H9 (cell line): ENCODE results near the gene SSBP2. TPM values are rescaled to one million over a fixed set of nuclear protein-coding genes. Genes with fewer than 3 reads are reported as not detected.

Source experiments
- DNase-seq: peaks from one replicate; pipeline ENCODE4 v3.0.0-alpha.2; 2017
- H2AFZ ChIP-seq: one replicate; pipeline ENCODE4 v1.6.1; 2013; ENCODE audit warnings: mild to moderate bottlenecking, low read length, control low read depth, moderate library complexity
- H2AK5ac ChIP-seq: 2 replicates; pipeline ENCODE4 v1.6.1; 2013; ENCODE audit warnings: low read length, control low read depth, mixed read lengths; ENCODE audit not compliant: insufficient read length
- H2BK120ac ChIP-seq: one replicate; pipeline ENCODE4 v1.6.1; 2013; ENCODE audit warnings: low read depth, mild to moderate bottlenecking, low read length, control low read depth, inconsistent platforms; ENCODE audit not compliant: poor library complexity, severe bottlenecking
- H2BK12ac ChIP-seq: 2 replicates; pipeline ENCODE4 v1.6.1; 2013; ENCODE audit warnings: low read length, control low read depth, mixed read lengths, low read depth; ENCODE audit not compliant: insufficient read length
- H2BK15ac ChIP-seq: 2 replicates; pipeline ENCODE4 v1.6.1; 2013; ENCODE audit warnings: low read depth, low read length, control low read depth
- H2BK20ac ChIP-seq: one replicate; pipeline ENCODE4 v1.6.1; 2013; ENCODE audit warnings: low read depth, mild to moderate bottlenecking, low read length, control low read depth, inconsistent platforms; ENCODE audit not compliant: poor library complexity, severe bottlenecking
- H2BK5ac ChIP-seq: 2 replicates; pipeline ENCODE4 v1.6.1; 2013; ENCODE audit warnings: low read length, control low read depth, mixed read lengths; ENCODE audit not compliant: insufficient read length
- H3K14ac ChIP-seq: 2 replicates; pipeline ENCODE4 v1.6.1; 2013; ENCODE audit warnings: low read length, control low read depth; ENCODE audit not compliant: insufficient read depth
- H3K18ac ChIP-seq: 2 replicates; pipeline ENCODE4 v1.6.1; 2013; ENCODE audit warnings: low read depth, mild to moderate bottlenecking, mixed read lengths, low read length, control low read depth; ENCODE audit not compliant: insufficient read length
- H3K23ac ChIP-seq: 2 replicates; pipeline ENCODE4 v1.6.1; 2013; ENCODE audit warnings: low read length, control low read depth, mixed read lengths, low read depth; ENCODE audit not compliant: insufficient read length
- H3K23me2 ChIP-seq: 2 replicates; pipeline ENCODE4 v1.6.1; 2013; ENCODE audit warnings: low read depth, mild to moderate bottlenecking, mixed read lengths, low read length, control low read depth; ENCODE audit not compliant: insufficient read length, poor library complexity, severe bottlenecking
- H3K27ac ChIP-seq: 2 replicates; pipeline ENCODE4 v1.5.1; 2013; ENCODE audit warnings: low read length, control low read depth, mixed read lengths, low read depth; ENCODE audit not compliant: insufficient read length
- H3K27me3 ChIP-seq: 2 replicates; pipeline ENCODE4 v1.6.1; 2013; ENCODE audit warnings: low read length, control low read depth, inconsistent platforms; ENCODE audit not compliant: insufficient read depth
- H3K4ac ChIP-seq: 2 replicates; pipeline ENCODE4 v1.6.1; 2013; ENCODE audit warnings: low read depth, mild to moderate bottlenecking, control low read depth, inconsistent platforms, low read length, moderate library complexity
- H3K4me1 ChIP-seq: 2 replicates; pipeline ENCODE4 v1.6.1; 2013; ENCODE audit warnings: low read length, control low read depth, inconsistent platforms; ENCODE audit not compliant: insufficient read depth
- H3K4me2 ChIP-seq: 2 replicates; pipeline ENCODE4 v1.6.1; 2013; ENCODE audit warnings: low read length, control low read depth, mixed read lengths; ENCODE audit not compliant: insufficient read length, insufficient read depth
- H3K56ac ChIP-seq: 2 replicates; pipeline ENCODE4 v1.6.1; 2013; ENCODE audit warnings: low read depth, mild to moderate bottlenecking, mixed read lengths, low read length, control low read depth; ENCODE audit not compliant: insufficient read length
- H3K79me1 ChIP-seq: 2 replicates; pipeline ENCODE4 v1.6.1; 2013; ENCODE audit warnings: low read depth, mild to moderate bottlenecking, moderate library complexity, low read length, control low read depth, inconsistent platforms; ENCODE audit not compliant: insufficient read depth, poor library complexity, severe bottlenecking
- H3K79me2 ChIP-seq: 2 replicates; pipeline ENCODE4 v1.6.1; 2013; ENCODE audit warnings: low read length, control low read depth, inconsistent platforms; ENCODE audit not compliant: insufficient read depth
- H3K9ac ChIP-seq: 2 replicates; pipeline ENCODE4 v1.6.1; 2013; ENCODE audit warnings: low read length, control low read depth, mixed read lengths; ENCODE audit not compliant: insufficient read length; ENCODE audit errors: extremely low read depth
- H3K9me3 ChIP-seq: one replicate; pipeline ENCODE4 v1.6.1; 2013; ENCODE audit warnings: low read depth, low read length, inconsistent platforms; ENCODE audit not compliant: control insufficient read depth
- H3T11ph ChIP-seq: one replicate; pipeline ENCODE4 v1.6.1; 2013; ENCODE audit warnings: mild to moderate bottlenecking, low read length, control low read depth, inconsistent platforms
- H4K20me1 ChIP-seq: one replicate; pipeline ENCODE4 v1.6.1; 2013; ENCODE audit not compliant: control insufficient read depth, insufficient read length, insufficient read depth
- H4K5ac ChIP-seq: 2 replicates; pipeline ENCODE4 v1.6.1; 2013; ENCODE audit warnings: low read depth, mild to moderate bottlenecking, mixed read lengths, low read length, control low read depth; ENCODE audit not compliant: insufficient read length
- H4K8ac ChIP-seq: replicated peaks from 2 replicates; pipeline ENCODE4 v1.6.1; 2013; ENCODE audit warnings: low read length, control low read depth, mixed read lengths, low read depth; ENCODE audit not compliant: insufficient read length
- H4K91ac ChIP-seq: 2 replicates; pipeline ENCODE4 v1.6.1; 2013; ENCODE audit warnings: low read depth, mild to moderate bottlenecking, moderate library complexity, mixed read lengths, low read length, control low read depth; ENCODE audit not compliant: insufficient read length
- H3K27ac Mint-ChIP-seq, 3 experiments: 2 replicates in 2 of 3; 3 replicates in 1 of 3; pipeline ENCODE4 v1.8.0; 2020 to 2021; ENCODE audit warnings: mixed read lengths in 3 of 3, mild to moderate bottlenecking in 1 of 3, moderate library complexity in 1 of 3
- H3K27me3 Mint-ChIP-seq: 2 replicates; pipeline ENCODE4 v1.8.0; 2021; ENCODE audit warnings: low read depth, mild to moderate bottlenecking, moderate library complexity, mixed read lengths
- H3K36me3 Mint-ChIP-seq, 3 experiments: 2 replicates in 2 of 3; 3 replicates in 1 of 3; pipeline ENCODE4 v1.8.0; 2020 to 2021; ENCODE audit warnings: low read depth in 3 of 3, mixed read lengths in 3 of 3; ENCODE audit not compliant: insufficient read depth in 1 of 3
- H3K4me1 Mint-ChIP-seq, 2 experiments: 2 replicates each; pipeline ENCODE4 v1.8.0; 2020; ENCODE audit warnings: mixed read lengths in 2 of 2
- H3K4me3 Mint-ChIP-seq, 2 experiments: 2 replicates in 1 of 2; 3 replicates in 1 of 2; pipeline ENCODE4 v1.8.0; 2020 to 2021; ENCODE audit warnings: mild to moderate bottlenecking in 2 of 2, mixed read lengths in 2 of 2, moderate library complexity in 1 of 2
- H3K9me3 Mint-ChIP-seq, 2 experiments: 2 replicates in 1 of 2; 3 replicates in 1 of 2; pipeline ENCODE4 v1.8.0; 2020; ENCODE audit warnings: mild to moderate bottlenecking in 2 of 2, mixed read lengths in 2 of 2, moderate library complexity in 1 of 2
- CTCF ChIP-seq: fragments of 200-600 bp; sonication (generic); conservative IDR thresholded peaks from 3 replicates; pipeline ENCODE4 v1.8.0; 2021; ENCODE audit warnings: antibody characterized with exemption, mild to moderate bottlenecking
- WGBS: extraction: QIAGEN DNeasy Blood & Tissue Kit; methylation state at CpG from one replicate; pipeline ENCODE4 v1.1.7; 2013; ENCODE audit warnings: missing lambda C conversion rate, low lambda C conversion rate, mixed read lengths; ENCODE audit not compliant: insufficient read length; ENCODE audit errors: extremely low coverage; 5-methylcytosine and 5-hydroxymethylcytosine counted together
- total RNA-seq: library from RNA; stranded (reverse); gene quantifications from 2 replicates; pipeline ENCODE4 v1.2.1, GENCODE V29; 2021

The SSBP2 gene
- total RNA-seq, 1 experiment from 2014 or later, result 35.6 TPM

- no peaks in the 10 kb centered on the region for H3K4me1 ChIP-seq
- no peak overlapping the region for H4K91ac ChIP-seq
- H3K23ac ChIP-seq, result no peak overlapping the region
- no peaks in the 10 kb centered on the region for H3K79me1 ChIP-seq
- no peak overlapping the region for H3K56ac ChIP-seq
- H3K4ac ChIP-seq, result no peak overlapping the region
- H3K14ac ChIP-seq, result no peak overlapping the region
- WGBS, result no CpG with 5 or more reads among the region's 3 CpGs
- H2BK120ac ChIP-seq, result no peak overlapping the region
- H3K18ac ChIP-seq, result no peak overlapping the region
- H3K9me3 ChIP-seq, result no peaks in the 10 kb centered on the region
- peaks cover 3% of the 10 kb centered on the region for H3K23me2 ChIP-seq
- TF ChIP-seq CTCF, result no peak
- no peak overlapping the region for H4K8ac ChIP-seq
- H3K9ac ChIP-seq, result no peak overlapping the region
- Mint-ChIP-seq H3K4me1 (0 out of 4 replicates have a peak, but pooled peaks cover 0 to 4% of the 10 kb centered on the region in 2 experiments), H3K27ac (no peak overlapping the region), H3K36me3 (no peaks in the 10 kb centered on the region; a peak in 2 of 7 replicates), H3K4me3 (no peak overlapping the region), H3K27me3 (peaks cover 41% of the 10 kb centered on the region), H3K9me3 (peaks cover 0 to 3% of the 10 kb centered on the region in 2 experiments; a peak in 3 of 5 replicates)
- H2BK5ac ChIP-seq, result no peak overlapping the region
- no peak overlapping the region for H3T11ph ChIP-seq
- H2BK20ac ChIP-seq, result no peak overlapping the region
- no peak overlapping the region for H2AFZ ChIP-seq
- H2BK15ac ChIP-seq, result no peak overlapping the region
- H3K27ac ChIP-seq, result no peak overlapping the region
- no peak for DNase-seq
- no peak overlapping the region for H4K5ac ChIP-seq
- H4K20me1 ChIP-seq, result no peaks in the 10 kb centered on the region
- no peak overlapping the region for H2BK12ac ChIP-seq
- H3K4me2 ChIP-seq, result no peak overlapping the region
- H3K79me2 ChIP-seq, result no peaks in the 10 kb centered on the region
- no peaks in the 10 kb centered on the region for H3K27me3 ChIP-seq
- no peak overlapping the region for H2AK5ac ChIP-seq
Measured at GRCh38 chr5:81395262-81395661, 355.6 kb downstream of the SSBP2 start.
